ENCODE results near the gene TGFA.

The TGFA gene

DNA sequence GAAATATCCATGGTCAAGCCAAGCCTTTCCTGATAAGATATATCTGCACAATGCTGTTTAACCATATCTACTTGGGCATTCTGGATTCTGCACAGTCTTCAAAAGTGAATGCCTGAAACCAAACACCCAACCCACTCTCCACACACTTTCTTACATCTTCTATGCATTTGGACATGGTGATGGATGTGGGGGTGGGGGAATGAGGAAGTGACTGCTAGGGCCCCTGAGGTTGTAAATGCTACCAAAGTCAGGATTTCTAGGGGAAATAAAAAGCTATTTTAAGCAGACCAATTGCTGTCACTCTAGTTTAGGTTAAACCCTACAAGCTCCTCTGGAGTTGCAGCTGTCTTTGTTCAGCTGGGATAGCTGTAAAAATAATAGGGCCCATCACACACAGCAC lies 26.7 kb upstream of the TGFA start:
- Histone ChIP-seq H3K4me1 (ENCODE audit: control insufficient read depth, insufficient read depth, low read length) (no peaks in the 10 kb centered on the region), H3K4me3 (ENCODE audit: low read depth, low read length) (no peak overlapping the region), H3K9me3 (ENCODE audit: control insufficient read depth, insufficient read depth, low read depth, low read length) (no peaks in the 10 kb centered on the region), H3K27ac (ENCODE audit: extremely low read depth, low read depth, low read length) (no peak overlapping the region), H3K36me3 (ENCODE audit: control insufficient read depth in 2 of 2, insufficient read depth in 1 of 2, low read length in 2 of 2) (no peaks in the 10 kb centered on the region)
- POLR2A ChIA-PET: no interaction called here
- no peak for TF ChIP-seq ZNF560 (tag by site-specific recombination; IDR thresholded peaks at IDR 0.05; ENCODE audit: borderline replicate concordance)
- CTCF ChIA-PET: interaction anchor here (1.6 kb wide), 1 partner anchor 37 kb away, joined by 4 read pairs; no protein-coding TSS in a partner anchor

DNA sequence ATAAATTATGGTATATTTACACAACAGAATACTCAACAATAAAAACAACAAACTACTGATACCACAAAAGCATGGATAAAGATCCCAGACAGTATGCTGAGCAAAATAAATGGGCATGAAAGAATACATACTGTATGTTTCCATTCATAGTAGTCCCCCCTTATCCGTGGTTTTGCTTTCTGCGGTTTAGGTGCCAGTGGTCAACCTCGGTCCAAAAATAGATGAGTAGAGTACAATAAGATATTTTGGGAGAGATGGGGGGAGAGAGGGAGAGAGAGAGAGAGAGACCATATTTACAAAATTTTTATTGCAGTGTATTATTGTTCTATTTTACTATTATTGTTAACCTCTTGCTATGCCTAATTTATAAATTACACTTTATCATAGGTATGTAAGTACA lies 21.0 kb upstream of the TGFA start:
- ChIA-PET POLR2A (no interaction called here), CTCF (no interaction called here)
- H3K4me3 ChIP-seq (ENCODE audit: low read depth, low read length): no peak overlapping the region
- no peaks in the 10 kb centered on the region for H3K36me3 ChIP-seq (ENCODE audit: control insufficient read depth in 2 of 2, insufficient read depth in 1 of 2, low read length in 2 of 2)
- TF ChIP-seq SALL2 (tag by site-specific recombination; IDR thresholded peaks at IDR 0.05; ENCODE audit: borderline replicate concordance) (no peak), ZNF544 (tag by site-specific recombination; IDR thresholded peaks at IDR 0.05) (no peak), ZBTB17 (tag by site-specific recombination; IDR thresholded peaks at IDR 0.05) (no peak), KLF8 (tag by site-specific recombination; IDR thresholded peaks at IDR 0.05) (no peak), OVOL3 (tag by site-specific recombination; IDR thresholded peaks at IDR 0.05) (no peak), ZNF292 (tag by site-specific recombination; IDR thresholded peaks at IDR 0.05; ENCODE audit: borderline replicate concordance, low read depth) (no peak), IKZF3 (tag by site-specific recombination; IDR thresholded peaks at IDR 0.05) (no peak), HOXA7 (CRISPR knock-in tag; IDR thresholded peaks at IDR 0.05; ENCODE audit: borderline replicate concordance) (no peak), ZNF169 (tag by site-specific recombination; IDR thresholded peaks at IDR 0.05) (no peak), YY2 (tag by site-specific recombination; IDR thresholded peaks at IDR 0.05) (no peak), ZNF112 (tag by site-specific recombination; IDR thresholded peaks at IDR 0.05) (no peak)
- TF ChIP-seq, protein P1, sequence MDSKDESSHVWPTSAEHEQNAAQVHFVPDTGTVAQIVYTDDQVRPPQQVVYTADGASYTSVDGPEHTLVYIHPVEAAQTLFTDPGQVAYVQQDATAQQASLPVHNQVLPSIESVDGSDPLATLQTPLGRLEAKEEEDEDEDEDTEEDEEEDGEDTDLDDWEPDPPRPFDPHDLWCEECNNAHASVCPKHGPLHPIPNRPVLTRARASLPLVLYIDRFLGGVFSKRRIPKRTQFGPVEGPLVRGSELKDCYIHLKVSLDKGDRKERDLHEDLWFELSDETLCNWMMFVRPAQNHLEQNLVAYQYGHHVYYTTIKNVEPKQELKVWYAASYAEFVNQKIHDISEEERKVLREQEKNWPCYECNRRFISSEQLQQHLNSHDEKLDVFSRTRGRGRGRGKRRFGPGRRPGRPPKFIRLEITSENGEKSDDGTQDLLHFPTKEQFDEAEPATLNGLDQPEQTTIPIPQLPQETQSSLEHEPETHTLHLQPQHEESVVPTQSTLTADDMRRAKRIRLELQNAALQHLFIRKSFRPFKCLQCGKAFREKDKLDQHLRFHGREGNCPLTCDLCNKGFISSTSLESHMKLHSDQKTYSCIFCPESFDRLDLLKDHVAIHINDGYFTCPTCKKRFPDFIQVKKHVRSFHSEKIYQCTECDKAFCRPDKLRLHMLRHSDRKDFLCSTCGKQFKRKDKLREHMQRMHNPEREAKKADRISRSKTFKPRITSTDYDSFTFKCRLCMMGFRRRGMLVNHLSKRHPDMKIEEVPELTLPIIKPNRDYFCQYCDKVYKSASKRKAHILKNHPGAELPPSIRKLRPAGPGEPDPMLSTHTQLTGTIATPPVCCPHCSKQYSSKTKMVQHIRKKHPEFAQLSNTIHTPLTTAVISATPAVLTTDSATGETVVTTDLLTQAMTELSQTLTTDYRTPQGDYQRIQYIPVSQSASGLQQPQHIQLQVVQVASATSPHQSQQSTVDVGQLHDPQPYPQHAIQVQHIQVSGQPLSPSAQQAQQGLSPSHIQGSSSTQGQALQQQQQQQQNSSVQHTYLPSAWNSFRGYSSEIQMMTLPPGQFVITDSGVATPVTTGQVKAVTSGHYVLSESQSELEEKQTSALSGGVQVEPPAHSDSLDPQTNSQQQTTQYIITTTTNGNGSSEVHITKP (tag by site-specific recombination; IDR thresholded peaks at IDR 0.05): no peak
- TF ChIP-seq, protein P2, sequence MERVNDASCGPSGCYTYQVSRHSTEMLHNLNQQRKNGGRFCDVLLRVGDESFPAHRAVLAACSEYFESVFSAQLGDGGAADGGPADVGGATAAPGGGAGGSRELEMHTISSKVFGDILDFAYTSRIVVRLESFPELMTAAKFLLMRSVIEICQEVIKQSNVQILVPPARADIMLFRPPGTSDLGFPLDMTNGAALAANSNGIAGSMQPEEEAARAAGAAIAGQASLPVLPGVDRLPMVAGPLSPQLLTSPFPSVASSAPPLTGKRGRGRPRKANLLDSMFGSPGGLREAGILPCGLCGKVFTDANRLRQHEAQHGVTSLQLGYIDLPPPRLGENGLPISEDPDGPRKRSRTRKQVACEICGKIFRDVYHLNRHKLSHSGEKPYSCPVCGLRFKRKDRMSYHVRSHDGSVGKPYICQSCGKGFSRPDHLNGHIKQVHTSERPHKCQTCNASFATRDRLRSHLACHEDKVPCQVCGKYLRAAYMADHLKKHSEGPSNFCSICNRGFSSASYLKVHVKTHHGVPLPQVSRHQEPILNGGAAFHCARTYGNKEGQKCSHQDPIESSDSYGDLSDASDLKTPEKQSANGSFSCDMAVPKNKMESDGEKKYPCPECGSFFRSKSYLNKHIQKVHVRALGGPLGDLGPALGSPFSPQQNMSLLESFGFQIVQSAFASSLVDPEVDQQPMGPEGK (tag by site-specific recombination; IDR thresholded peaks at IDR 0.05): no peak
- TF ChIP-seq, protein P3, sequence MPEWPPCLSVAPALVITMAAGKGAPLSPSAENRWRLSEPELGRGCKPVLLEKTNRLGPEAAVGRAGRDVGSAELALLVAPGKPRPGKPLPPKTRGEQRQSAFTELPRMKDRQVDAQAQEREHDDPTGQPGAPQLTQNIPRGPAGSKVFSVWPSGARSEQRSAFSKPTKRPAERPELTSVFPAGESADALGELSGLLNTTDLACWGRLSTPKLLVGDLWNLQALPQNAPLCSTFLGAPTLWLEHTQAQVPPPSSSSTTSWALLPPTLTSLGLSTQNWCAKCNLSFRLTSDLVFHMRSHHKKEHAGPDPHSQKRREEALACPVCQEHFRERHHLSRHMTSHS (tag by site-specific recombination; IDR thresholded peaks at IDR 0.05): no peak
- TF ChIP-seq, protein P4, sequence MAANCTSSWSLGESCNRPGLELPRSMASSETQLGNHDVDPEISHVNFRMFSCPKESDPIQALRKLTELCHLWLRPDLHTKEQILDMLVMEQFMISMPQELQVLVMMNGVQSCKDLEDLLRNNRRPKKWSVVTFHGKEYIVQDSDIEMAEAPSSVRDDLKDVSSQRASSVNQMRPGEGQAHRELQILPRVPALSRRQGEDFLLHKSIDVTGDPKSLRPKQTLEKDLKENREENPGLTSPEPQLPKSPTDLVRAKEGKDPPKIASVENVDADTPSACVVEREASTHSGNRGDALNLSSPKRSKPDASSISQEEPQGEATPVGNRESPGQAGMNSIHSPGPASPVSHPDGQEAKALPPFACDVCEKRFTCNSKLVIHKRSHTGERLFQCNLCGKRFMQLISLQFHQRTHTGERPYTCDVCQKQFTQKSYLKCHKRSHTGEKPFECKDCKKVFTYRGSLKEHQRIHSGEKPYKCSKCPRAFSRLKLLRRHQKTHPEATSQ (tag by site-specific recombination; IDR thresholded peaks at IDR 0.05): no peak
- TF ChIP-seq, protein P5, sequence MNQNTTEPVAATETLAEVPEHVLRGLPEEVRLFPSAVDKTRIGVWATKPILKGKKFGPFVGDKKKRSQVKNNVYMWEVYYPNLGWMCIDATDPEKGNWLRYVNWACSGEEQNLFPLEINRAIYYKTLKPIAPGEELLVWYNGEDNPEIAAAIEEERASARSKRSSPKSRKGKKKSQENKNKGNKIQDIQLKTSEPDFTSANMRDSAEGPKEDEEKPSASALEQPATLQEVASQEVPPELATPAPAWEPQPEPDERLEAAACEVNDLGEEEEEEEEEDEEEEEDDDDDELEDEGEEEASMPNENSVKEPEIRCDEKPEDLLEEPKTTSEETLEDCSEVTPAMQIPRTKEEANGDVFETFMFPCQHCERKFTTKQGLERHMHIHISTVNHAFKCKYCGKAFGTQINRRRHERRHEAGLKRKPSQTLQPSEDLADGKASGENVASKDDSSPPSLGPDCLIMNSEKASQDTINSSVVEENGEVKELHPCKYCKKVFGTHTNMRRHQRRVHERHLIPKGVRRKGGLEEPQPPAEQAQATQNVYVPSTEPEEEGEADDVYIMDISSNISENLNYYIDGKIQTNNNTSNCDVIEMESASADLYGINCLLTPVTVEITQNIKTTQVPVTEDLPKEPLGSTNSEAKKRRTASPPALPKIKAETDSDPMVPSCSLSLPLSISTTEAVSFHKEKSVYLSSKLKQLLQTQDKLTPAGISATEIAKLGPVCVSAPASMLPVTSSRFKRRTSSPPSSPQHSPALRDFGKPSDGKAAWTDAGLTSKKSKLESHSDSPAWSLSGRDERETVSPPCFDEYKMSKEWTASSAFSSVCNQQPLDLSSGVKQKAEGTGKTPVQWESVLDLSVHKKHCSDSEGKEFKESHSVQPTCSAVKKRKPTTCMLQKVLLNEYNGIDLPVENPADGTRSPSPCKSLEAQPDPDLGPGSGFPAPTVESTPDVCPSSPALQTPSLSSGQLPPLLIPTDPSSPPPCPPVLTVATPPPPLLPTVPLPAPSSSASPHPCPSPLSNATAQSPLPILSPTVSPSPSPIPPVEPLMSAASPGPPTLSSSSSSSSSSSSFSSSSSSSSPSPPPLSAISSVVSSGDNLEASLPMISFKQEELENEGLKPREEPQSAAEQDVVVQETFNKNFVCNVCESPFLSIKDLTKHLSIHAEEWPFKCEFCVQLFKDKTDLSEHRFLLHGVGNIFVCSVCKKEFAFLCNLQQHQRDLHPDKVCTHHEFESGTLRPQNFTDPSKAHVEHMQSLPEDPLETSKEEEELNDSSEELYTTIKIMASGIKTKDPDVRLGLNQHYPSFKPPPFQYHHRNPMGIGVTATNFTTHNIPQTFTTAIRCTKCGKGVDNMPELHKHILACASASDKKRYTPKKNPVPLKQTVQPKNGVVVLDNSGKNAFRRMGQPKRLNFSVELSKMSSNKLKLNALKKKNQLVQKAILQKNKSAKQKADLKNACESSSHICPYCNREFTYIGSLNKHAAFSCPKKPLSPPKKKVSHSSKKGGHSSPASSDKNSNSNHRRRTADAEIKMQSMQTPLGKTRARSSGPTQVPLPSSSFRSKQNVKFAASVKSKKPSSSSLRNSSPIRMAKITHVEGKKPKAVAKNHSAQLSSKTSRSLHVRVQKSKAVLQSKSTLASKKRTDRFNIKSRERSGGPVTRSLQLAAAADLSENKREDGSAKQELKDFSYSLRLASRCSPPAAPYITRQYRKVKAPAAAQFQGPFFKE (tag by site-specific recombination; IDR thresholded peaks at IDR 0.05; ENCODE audit: borderline replicate concordance): no peak
- H3K27ac ChIP-seq (ENCODE audit: extremely low read depth, low read depth, low read length): no peak overlapping the region
- H3K4me1 ChIP-seq (ENCODE audit: control insufficient read depth, insufficient read depth, low read length): no peaks in the 10 kb centered on the region
- no peaks in the 10 kb centered on the region for H3K9me3 ChIP-seq (ENCODE audit: control insufficient read depth, insufficient read depth, low read depth, low read length)

Data from HEK293 (cell line).